GM18526 (cell line): ENCODE data around the gene WNT7B.
A peak's percentile ranks its signal among the peaks of the same experiment; 100 is the strongest.

Experiments
- POLR2A ChIP-seq: IDR thresholded peaks from 3 replicates; pipeline ENCODE4 v1.6.1; 2011; ENCODE audit not compliant: insufficient read length; ENCODE audit errors: extremely low read depth

WNT7B gene

DNA sequence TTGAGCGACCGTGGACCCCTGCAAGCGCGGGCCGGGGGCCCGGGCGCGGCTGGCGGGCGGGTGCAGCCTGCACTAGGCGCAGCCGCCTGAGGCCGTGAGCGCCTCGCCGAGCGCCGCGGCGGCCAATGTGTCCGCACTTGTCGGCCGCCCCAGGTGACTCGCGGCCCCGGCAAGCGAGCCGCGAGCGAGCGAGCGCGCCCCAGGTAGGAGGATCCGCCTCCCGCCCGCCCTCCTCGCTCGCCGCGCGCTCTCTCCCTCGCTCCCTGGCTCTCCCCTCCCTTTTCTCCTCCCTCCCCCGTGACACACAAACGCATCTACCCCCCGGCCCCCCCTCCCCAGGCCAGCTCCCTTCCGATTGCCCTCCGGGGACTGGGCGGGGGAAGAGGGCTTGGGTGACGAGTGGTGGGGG is at the start of gene WNT7B:
Gene WNT7B (minus strand): TSS at position 160 of the 409 bp plus-strand sequence. CDS start 408 bp downstream, outside the sequence.
- no peak for TF ChIP-seq POLR2A

DNA sequence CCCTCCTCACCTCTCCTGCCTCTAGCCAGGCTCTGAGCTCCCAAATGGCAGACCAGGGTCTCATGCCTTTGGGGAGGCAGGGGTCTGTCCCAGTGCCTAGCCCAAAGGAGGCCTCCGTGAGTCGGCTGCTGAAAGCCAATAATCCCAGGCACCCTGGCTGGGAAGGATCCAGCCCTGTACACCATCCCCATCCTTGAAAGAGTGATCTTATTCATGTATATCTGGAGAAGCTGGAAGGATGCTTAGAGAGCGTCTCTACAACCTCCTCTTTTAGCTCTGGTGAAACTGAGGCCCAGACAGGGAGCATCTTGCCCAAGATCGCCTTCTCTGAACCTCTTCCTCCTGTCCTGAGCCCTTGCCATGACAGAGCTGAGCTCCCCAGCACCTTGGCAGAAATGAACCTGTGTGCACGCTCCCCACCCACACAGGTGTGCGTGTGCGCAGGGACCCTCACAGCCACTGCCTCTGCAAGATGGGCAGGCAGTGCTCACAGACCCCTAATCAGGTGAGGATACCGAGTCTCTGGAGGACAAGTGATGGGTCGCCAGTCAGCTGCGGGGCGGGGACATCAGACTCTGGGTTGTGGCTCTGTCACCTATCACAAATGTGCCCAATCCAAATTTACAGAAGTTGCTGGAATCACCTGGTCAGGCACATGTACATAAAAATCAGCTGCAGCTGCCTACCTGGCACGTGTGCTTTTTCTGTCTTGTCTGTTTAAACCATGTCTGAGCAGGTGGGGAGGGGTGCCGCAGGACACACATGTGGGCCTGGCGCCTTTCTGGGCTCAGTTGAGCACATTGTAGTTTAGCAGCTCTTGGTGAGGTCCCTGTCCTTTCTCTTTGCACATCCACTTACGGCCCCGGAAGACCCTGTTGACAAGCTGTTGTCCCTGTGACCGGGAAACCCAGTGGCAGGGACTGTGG is 49.3 kb upstream of the WNT7B start:
- TF ChIP-seq POLR2A = no peak

DNA sequence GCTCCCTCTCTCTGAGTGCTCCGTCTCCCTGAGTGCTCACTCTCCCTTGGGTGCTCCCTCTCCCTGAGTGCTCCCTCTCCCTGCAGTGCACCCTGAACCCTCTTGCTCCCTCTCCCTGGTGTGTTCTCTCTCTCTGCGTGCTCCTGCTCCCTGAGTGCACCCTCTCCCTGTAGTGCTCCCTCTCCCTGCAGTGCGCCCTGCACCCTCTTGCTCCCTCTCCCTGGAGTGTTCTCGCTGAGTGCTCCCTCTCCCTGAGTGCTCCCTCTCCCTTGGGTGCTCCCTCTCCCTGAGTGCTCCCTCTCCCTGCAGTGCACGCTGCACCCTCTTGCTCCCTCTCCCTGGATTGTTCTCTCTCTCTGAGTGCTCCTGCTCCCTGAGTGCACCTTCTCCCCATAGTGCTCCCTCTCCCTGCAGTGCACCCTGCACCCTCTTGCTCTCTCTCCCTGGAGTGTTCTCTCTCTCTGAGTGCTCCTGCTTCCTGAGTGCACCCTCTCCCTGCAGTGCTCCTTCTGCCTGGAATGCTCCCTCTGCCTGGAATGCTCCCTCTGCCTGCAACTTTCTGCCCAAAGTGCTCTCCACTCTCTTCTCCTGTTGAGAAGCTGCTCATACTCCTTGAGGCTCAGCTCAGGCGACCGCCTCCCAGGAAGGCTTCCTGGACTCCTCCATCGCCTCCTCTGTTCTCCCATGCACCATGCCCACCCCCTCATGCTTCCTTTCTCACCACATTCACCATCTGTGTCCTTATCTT is 48.4 kb upstream of the WNT7B start:
- TF ChIP-seq POLR2A = no peak

DNA sequence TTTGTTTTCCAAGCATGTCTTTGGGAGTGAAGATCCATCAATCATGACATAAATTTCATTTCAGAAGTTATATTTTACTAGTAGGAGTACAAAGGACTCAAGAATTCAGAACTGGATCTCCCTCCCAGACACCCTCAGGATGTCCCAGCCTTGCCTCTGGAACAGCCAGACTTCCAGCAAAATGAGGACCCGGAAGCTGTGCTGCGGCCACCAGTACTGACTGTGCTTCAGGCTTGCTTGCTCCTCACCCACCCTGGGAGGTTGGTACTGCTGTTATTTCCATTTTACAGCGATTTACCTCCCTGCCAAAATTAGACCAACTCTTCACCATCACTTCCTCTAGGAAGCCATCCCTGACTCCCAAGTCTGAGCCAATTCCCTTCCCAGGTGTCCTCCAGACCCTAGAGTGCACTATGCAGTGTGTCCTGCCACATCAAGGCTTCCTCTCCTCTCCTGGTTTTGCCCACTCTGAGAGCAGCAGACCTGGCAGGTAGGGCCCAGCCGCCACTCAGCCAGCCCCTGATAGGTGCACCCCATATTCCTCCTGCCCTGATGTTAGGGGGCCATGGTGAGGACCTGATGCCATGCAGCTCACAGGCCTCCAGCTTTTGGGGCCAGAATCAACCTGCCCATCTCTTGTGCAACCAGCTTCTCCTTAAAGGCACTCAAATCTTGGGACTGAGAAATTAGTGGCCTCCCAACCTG is 47.3 kb upstream of the WNT7B start:
- no peak for TF ChIP-seq POLR2A

DNA sequence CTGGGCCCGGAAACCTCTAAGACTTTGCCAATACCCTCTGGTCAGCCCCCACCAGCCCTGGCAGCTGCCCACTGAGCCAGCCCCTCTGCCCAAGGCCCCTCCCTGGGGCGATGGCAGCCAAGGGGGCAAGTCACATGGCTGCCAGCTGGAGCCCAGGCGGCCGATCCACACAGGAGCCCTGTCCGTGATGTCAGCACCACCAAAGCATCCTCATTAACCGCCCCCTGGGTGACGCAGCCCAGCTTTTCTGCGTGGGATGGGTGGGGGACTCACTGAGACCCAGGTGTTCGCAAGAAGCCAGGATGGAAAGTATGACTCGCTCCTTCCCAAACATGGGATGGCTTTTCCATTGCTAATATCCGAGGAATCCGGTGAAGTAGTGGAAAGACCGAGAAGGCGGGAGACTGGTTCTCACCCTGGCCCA is 46.6 kb upstream of the WNT7B start:
- no peak for TF ChIP-seq POLR2A

DNA sequence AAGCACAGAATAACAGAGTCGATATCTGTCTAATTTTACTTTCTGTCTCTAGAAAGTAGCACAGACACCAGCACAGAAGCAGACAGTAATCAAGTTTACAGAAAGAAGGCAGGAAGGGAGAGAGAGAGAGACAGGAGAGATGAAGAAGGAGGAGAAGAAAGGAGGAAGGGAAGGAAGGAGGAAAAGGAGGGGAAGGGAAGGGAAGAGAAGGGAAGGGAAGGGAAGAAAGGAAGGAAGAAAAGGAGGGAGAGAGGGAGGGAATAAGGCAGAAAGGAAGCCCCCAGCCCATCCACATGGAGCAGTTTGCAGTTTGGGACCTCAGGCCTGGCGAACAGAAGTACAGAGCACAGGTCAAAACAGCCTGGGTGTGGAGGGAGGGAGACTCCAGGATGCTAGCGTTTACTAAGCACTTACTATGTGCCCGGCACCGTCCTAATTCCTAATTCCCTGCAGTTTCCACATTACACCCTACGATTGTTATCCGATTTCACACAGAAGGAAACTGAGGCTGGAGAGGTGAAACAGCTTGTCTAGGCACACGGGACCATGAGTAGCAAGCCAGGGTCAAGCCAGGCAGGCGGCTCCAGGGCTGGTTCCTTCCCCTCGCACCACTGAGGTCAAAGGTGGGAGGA is 46.0 kb upstream of the WNT7B start:
- no peak for TF ChIP-seq POLR2A

DNA sequence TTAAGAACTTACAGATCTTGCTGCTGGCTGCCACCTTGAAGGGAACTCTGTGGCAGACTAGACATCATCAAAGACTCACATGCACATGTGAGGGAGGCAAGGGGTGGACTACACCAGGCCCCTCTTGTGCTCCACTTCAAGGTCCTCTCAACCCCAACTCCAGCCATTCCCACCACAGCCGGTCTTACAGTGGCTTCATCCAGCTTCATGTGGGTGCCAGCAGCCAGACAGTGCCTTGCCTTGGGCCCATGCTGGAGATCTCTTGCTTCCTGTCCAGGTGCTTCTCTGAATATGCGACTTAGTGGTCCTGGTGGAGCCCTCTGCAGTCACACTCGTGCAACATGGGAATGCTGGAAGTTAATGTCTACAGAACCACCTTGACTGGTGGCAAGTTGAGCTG is 44.6 kb upstream of the WNT7B start:
- TF ChIP-seq POLR2A = no peak

DNA sequence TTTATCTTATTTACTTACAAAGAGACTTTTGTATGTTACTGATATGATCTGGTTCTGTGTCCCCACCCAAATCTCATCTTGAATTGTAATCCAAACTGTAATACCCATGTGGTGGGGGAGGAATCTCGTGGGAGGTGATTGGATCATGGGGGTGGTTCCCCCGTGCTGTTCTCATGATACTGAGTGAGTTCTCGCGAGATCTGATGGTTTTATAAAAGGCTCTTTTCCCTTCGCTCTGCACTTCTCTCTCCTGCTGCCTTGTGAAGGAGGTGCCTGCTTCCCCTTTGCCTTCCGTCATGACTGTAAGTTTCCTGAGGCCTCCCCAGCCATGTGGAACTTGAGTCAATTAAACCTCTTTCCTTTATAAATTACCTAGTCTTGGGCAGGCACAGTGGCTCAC is 42.4 kb upstream of the WNT7B start:
- TF ChIP-seq POLR2A = no peak

DNA sequence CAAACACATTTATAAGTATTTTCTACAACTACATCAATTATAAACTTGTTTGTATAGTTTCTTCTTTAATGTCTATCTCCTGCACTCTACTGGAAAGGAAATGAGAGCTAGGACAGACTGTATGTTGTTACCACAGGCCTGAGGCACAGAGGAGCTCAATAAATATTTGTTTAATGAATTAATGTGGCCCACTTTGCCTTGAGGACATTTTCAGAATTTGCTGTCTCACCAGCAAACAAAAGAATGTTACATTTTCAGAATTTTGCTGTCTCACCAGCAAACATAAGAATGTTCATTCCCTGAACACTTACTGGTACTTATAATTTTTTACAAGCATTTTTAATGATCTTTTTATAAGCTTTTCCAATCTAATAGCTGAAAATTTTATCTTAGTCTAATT is 41.9 kb upstream of the WNT7B start:
- no peak for TF ChIP-seq POLR2A

DNA sequence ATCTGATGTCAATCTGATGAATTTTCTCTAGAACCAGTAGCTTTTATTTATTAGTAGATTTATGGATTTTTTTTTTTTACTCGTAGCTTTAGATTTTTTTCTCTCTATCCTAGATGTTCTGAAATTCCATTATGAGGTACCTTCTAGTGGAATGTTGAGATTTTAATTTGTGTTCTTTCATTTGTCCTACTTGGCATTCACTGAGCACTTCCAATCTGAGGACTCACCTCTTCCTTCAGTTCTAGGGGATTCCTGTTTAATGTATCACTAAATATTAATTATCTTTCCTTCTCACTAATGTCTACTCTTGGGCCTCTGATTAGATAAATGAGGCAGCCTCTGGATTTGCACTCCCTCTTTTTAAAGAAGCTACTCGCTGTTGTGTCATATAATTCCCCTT is 40.2 kb upstream of the WNT7B start:
- no peak for TF ChIP-seq POLR2A

DNA sequence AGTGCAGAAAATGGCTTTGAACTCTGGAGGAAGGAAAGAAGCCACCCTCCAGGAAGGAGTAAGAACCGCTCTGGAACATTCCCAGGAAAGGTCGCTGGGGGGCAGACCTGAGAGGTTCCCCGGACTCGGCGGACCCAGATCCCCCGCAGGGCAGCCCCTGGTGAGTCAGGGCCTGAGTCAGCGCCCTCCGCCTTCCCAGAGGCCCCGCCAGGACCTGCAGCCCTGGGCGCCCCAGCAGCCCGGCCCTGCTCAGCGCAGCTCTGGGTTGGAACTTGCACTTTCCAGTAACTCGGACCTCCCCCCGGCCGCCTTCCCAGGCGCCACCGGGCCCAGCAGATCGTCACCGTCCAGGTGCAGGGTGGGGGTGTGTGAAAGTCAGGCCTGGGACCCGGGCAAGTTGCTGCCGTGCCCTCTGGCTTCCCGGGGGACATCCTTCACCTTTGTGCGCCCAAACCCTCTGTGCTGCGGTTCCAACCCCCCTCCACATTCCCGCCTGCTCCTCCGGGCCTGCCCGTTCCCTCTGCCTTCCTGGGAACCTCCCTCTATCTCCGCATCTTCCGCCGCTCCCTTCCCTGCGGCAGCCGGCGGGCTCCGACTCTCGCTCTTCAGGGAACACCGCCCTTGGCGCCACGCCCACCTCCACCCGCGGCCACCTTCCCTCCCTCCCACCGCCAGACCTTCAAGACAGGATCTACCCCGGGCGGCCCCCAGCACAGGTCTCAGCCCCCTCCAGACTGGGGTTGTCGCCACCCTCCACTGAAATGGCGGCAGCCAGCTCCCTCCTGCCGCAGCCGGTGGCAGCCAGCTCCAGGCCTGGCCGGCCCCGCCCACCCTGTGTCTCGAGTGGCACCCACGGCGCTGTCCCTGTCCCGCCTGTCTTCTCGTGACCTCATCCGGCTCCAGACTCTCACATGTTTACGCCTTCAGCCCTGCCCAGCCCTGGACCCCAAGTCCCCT is 36.8 kb upstream of the WNT7B start:
- peak; percentile 40 for TF ChIP-seq POLR2A

DNA sequence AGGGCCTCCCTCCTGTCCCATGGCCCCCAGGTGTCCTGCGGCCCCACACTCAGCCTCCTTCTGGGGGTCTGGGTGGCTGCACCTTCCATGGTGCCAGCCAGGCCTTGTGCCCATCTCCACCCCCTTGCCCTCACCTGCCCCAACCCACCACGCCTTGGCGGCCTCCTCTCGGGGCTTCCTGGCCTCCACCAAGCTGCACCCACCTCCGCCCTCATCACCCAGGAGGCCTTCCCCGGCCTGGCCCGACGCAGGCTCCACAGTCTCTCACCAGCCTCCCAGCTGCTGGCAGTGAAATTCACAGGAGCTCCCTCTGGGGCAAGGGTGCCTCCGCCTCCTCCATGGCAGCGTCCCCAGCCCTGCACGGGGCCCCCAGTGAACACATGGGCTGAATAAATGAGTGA is 35.9 kb upstream of the WNT7B start:
- no peak for TF ChIP-seq POLR2A

DNA sequence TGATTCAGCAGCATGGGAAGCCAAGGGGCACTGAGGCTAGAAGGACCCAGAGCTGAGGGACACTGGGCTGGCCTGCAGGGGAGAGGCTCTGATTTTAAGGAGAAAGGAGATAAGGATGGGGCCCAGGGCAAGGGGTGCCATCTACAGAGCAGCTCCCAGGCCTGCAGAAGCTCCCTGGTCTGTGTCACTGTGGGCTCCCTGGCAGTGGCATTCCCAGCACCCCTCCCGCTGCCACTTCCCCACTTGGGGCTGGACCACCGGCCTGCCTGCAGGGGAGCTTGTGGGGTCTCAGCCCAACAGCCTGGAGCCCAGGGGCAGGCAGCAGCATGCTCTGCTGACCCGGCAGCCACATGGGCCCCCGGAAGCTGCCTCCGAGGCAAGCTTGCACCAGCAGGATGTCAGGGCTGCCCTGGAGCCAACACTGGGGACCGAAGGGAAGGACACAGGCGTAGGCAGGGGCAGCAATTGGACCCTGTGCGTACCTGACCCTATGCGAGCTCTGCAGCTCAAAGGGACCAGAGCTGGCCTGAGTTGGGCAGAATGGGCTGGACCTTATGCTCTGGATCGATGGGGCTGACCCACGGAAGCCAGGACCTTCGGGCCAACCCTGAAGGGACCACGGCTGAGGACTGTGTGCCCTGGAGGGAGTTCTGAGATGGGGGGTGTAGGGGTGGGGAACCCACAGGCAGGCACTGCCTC is 35.4 kb upstream of the WNT7B start:
- no peak for TF ChIP-seq POLR2A
